Urothelium cell line (cell line): ENCODE data around the gene PFKL.
"Not testable (repeated sequence)": the region's sequence is repeated elsewhere in the genome, so short reads cannot be mapped to it uniquely, and the experiment has no call there.

Experiments used
- DNase-seq: peaks from one replicate; pipeline ENCODE4 v3.0.0; 2011; ENCODE audit warnings: low spot score, mixed read lengths
- FAIRE-seq: peaks from 2 replicates; lab custom pipeline; 2011; peaks lifted over from hg19 to GRCh38; lab: Jason Lieb, UNC

Gene PFKL

GRCh38 chr21:44354775-44355771, 55.2 kb downstream of the PFKL start:
- FAIRE-seq (no peak), DNase-seq (no peak)

GRCh38 chr21:44356160-44356559, 56.3 kb downstream of the PFKL start:
- FAIRE-seq (no peak), DNase-seq (no peak)

- FAIRE-seq, result no peak
These were observed 56.8 kb downstream of the PFKL start for GRCh38 chr21:44356636-44357035.

GRCh38 chr21:44357064-44357837, 57.4 kb downstream of the PFKL start:
- DNase-seq (no peak), FAIRE-seq (no peak)

More at GRCh38 chr21:44356636-44357035, 56.8 kb downstream of the PFKL start:
- no peak for DNase-seq

- FAIRE-seq (no peak), DNase-seq (no peak)
These were observed 59.5 kb downstream of the PFKL start for GRCh38 chr21:44359396-44359795.

GRCh38 chr21:44360159-44360558, 60.3 kb downstream of the PFKL start:
- FAIRE-seq (no peak), DNase-seq (no peak)

- not testable (repeated sequence) for FAIRE-seq, DNase-seq
These were observed 62.0 kb downstream of the PFKL start for GRCh38 chr21:44361903-44362302.

- no peak for DNase-seq
- no peak for FAIRE-seq
These were observed 63.4 kb downstream of the PFKL start for GRCh38 chr21:44363278-44363677.

- DNase-seq (no peak), FAIRE-seq (no peak)
These were observed 64.5 kb downstream of the PFKL start for GRCh38 chr21:44364151-44365053.

GRCh38 chr21:44365251-44365966, 65.6 kb downstream of the PFKL start:
- DNase-seq, result no peak
- no peak for FAIRE-seq

- no peak for FAIRE-seq
- DNase-seq, result no peak
These were observed 66.2 kb downstream of the PFKL start for GRCh38 chr21:44365967-44366585.

- DNase-seq, result no peak
- FAIRE-seq, result no peak
These were observed 66.8 kb downstream of the PFKL start for GRCh38 chr21:44366586-44367211.

- no peak for DNase-seq
- FAIRE-seq, result no peak
These were observed 69.0 kb downstream of the PFKL start for GRCh38 chr21:44368711-44369446.

- DNase-seq (peak; percentile 60), FAIRE-seq (no peak)
These were observed 70.3 kb downstream of the PFKL start for GRCh38 chr21:44370027-44370735.

GRCh38 chr21:44370786-44371410, 71.0 kb downstream of the PFKL start:
- DNase-seq, result no peak
- FAIRE-seq, result no peak

- no peak for FAIRE-seq
- no peak for DNase-seq
These were observed 71.7 kb downstream of the PFKL start for GRCh38 chr21:44371596-44371995.

GRCh38 chr21:44372616-44373015, 72.8 kb downstream of the PFKL start:
- DNase-seq (no peak), FAIRE-seq (no peak)
